HG02970 (cell line): ENCODE data around the gene GMPPA.

Source experiments
- ATAC-seq: cut with Tn5 transposase; IDR thresholded peaks from one replicate; pipeline ENCODE4 v1.9.1; 2021; ENCODE audit warnings: mild to moderate bottlenecking, moderate library complexity, moderate number of reproducible peaks; ENCODE audit not compliant: unreplicated experiment, low FRiP score

Gene GMPPA

DNA sequence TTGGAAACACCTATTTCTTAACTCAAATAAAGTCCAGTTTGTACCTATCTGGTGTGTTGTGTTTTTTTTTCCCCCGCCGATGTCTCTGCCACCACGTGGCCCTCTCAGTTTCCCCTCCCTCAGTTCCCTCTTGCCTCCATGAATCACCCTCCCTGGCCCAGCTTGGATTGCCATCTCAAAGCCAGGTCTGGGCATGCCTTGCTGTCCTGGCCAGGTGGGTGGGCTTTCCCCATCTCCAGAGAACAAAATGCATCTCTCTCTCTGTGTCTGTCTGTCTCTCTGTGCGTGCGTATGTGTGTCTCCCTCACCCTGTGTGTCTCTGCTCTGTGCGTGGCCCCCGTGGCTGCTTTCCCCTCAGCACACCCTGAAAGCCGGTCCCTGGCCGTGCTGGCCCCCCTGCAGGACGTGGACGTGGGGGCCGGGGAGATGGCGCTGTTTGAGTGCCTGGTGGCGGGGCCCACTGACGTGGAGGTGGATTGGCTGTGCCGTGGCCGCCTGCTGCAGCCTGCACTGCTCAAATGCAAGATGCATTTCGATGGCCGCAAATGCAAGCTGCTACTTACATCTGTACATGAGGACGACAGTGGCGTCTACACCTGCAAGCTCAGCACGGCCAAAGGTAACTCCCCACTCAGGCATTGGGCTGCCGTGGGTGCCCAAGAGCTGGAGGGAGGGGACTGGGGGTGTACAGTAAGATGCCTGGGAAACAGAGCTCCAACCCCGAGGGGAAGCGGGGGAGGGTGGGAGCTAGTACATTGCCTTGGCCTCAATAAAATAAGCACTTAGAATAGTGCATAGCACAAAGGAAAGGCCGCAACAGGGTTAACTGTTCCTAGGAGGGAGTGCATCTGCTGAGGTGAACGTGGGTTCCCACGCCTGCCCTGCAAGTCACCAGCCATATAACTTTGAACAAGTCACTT, 31.6 kb upstream of the GMPPA start:
- no peak for ATAC-seq

DNA sequence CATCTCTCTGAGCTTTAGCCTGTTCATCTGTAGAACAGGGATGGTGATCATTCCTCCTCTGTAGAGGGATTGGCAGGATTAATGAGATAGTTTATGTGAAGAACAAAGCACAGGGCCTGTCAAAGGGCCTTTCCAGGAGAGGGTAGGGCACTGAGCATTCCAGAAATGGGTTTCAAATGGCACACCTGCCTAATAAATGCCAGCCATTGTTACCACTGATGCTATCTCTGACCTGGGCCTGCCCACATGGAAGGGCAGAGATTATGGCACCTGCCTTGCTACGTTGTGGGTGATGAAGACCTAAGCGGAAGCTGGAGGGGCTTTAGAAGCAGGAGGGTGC, 31.0 kb upstream of the GMPPA start:
- ATAC-seq, result no peak

GRCh38 chr2:219468410-219469185, 30.1 kb upstream of the GMPPA start:
- ATAC-seq, result no peak

GRCh38 chr2:219469186-219469724, 29.4 kb upstream of the GMPPA start:
- ATAC-seq, result no peak

- ATAC-seq, result no peak
These were observed 28.3 kb upstream of the GMPPA start for GRCh38 chr2:219470429-219470828.

DNA sequence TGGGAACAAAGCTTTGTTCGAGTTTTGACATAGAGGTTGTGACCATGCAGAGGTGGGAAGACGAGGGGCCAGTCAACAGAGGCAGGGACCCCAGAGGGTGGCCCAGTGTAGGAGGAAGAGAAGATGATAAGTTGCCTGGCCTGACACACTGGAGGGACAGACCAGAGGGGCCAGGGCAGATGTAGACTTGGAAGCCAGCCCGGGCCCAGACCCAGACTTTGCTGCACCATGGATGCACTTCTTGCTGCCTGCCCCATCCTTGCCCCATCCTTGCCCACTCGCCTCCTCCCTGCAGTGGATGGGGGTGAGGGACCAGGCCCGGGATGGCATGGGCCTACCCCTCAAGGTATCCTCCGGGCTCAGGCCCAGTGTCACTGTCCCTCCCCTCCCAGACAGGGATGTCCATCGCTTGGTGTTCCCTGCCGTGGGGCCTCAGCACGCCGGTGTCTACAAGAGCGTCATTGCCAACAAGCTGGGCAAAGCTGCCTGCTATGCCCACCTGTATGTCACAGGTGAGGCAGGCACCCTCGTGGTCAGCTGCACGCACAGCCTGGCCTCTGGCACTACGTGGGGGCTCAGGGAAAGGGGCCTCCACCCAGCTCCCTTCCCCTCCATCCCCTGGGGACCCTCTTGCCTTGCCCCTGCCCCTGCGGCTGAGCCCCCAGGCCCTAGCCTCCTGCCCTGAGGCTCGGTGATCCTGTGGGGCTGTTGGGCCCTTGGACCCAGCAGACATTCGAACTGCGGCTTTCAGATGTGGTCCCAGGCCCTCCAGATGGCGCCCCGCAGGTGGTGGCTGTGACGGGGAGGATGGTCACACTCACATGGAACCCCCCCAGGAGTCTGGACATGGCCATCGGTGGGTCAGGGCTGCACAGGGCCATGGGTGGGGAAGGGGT, 27.0 kb upstream of the GMPPA start:
- no peak for ATAC-seq

- no peak for ATAC-seq
These were observed 26.0 kb upstream of the GMPPA start for GRCh38 chr2:219472629-219473187.

DNA sequence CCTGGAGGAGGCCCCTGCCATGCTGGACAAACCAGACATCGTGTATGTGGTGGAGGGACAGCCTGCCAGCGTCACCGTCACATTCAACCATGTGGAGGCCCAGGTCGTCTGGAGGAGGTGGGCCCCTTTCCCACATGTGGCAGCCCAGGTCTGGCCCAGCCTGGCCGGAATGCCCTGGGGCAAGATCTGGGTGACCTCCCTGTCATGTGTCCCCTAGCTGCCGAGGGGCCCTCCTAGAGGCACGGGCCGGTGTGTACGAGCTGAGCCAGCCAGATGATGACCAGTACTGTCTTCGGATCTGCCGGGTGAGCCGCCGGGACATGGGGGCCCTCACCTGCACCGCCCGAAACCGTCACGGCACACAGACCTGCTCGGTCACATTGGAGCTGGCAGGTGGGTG, 25.2 kb upstream of the GMPPA start:
- no peak for ATAC-seq

DNA sequence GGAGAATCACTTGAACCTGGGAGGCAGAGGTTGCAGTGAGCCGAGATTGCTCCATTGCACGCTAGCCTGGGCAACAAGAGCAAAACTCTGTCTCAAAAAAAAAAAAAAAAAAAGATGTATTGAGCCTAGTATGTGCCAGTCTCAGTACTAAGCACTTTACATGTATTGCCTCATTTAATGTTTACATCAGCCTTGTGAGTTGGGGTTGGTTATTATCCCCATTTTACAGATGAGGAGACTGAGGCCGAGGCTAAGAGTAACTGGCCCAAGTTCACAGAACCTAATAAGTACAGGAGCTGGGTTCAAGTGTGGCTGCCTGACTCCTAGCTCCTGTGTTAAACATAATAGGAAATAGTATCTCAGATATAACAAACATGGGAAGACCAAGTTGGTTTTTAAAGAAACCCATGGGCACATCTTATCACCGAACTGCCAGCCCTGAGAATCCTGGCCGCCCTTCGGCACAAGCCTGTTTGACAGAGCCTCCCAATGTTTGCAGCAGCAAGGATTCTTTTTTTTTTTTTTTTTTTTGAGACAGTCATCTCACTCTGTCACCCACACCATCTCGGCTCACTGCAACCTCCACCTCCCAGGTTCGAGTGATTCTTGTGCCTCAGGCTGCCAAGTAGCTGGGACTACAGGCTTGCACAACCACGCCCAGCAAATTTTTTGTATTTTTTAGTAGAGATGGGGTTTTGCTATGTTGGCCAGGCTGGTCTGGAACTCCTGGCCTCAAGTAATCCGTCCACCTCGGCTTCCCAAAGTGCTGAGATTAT, 24.2 kb upstream of the GMPPA start:
- ATAC-seq, result no peak

GRCh38 chr2:219475278-219475677, 23.4 kb upstream of the GMPPA start:
- no peak for ATAC-seq

DNA sequence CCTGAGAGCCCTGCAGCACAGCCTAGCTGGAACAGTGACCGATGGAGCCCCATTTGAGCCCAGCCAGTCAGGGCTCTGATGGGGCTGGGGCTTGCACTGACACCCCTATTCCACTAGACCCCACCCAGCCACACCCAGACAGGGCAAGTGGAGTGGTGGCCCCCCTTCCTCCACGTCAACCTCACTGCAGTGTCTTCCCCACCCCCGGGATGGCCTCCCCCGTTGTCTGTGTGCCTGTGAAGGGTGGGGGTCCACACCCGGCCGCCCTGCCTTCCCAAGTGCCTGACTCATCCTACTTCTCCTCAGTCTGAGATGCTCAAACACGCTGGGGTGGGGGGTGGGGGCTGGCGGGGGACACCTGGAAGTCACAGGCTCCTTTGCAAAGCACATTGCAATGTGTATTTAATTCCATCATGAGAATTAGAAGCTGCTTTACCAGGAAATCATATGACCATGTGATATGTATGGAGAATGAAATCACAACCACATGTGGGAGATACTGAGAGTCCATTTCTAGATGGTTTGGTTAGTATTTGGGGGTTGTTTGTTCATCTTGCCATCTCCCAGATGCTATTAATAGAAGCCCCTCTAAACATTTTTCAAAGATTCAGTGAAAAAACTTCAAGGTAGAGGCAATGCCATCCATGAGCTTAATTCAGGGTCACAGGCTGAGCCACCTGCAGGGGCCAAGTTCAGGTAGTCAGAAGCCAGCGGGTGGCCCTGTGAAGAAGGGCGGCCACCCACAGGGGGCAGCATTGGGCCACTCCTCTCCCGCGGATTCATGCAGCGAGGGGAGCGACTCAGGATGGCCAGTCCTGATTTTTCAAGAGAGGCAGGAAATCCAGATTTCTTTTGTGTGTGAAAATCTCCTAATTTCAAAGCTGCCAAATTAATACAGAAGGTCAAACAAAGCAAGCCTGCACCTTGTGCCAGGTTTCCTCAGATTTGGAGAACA, 22.7 kb upstream of the GMPPA start:
- no peak for ATAC-seq

DNA sequence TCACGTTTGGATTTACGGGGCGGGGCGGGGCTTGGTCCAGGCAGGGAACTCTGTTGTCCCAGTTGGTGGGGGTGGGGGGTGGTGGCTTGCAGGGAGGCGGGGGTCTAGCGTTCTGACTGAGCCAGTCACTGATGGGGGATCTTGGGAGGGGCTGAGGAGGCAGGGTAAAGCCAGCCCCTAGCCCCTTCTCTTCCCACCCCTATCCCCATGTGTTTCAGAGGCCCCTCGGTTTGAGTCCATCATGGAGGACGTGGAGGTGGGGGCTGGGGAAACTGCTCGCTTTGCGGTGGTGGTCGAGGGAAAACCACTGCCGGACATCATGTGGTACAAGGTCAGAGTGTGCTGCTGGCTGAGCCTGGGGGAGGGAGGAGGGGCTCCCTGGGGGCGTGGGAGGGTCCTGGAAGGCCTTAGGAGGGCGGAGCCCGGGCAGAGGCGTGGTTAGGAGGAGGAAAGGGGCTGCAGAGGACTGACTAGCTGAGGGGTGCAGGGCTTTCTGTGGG, 22.0 kb upstream of the GMPPA start:
- no peak for ATAC-seq

DNA sequence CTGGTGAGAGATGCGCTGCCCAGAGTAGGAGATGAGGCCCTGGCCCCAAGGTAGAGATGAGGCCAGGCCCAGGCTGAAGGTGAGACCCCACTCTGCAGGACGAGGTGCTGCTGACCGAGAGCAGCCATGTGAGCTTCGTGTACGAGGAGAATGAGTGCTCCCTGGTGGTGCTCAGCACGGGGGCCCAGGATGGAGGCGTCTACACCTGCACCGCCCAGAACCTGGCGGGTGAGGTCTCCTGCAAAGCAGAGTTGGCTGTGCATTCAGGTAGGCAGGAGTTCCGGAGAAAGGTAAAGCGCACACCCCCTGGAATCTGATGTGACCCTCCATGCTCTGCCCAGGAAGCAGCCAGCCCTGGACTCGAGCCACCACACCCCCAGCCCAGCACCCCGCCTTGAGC, 21.5 kb upstream of the GMPPA start:
- no peak for ATAC-seq

GRCh38 chr2:219477815-219478214, 20.9 kb upstream of the GMPPA start:
- ATAC-seq, result no peak

GRCh38 chr2:219478916-219479315, 19.8 kb upstream of the GMPPA start:
- no peak for ATAC-seq

GRCh38 chr2:219480004-219480403, 18.7 kb upstream of the GMPPA start:
- ATAC-seq, result no peak

DNA sequence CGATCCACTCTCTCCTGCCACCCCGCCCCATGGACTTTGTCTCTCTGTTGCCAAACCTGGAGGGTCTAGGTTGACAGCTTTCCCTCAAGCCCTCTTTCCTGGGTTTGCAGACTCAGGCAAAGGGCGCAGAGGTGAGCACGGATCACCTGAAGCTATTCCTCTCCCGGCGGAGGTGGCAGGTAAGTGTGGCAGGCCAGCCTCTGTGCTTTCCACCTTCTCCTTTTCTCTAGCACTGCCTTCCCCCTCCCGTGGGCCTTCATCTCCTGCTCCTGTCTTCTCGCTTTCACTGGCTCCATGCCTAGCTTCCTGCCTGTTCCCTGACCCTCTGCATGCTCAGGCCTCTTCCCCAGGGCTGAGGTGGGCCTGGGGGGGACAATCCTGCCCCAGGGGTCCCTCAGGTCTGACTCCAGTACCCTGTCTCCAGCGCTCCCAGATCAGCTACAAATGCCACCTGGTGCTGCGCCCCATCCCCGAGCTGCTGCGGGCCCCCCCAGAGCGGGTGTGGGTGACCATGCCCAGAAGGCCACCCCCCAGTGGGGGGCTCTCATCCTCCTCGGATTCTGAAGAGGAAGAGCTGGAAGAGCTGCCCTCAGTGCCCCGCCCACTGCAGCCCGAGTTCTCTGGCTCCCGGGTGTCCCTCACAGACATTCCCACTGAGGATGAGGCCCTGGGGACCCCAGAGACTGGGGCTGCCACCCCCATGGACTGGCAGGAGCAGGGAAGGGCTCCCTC, 15.9 kb upstream of the GMPPA start:
- no peak for ATAC-seq
